ENCODE results near the gene AGBL4. TPM values are rescaled to one million over a fixed set of nuclear protein-coding genes. Genes with fewer than 3 reads are reported as not detected.
A peak's percentile ranks its signal among the peaks of the same experiment; 100 is the strongest.

The AGBL4 gene
- total and polyA plus RNA-seq, 8 donors: 0.32 to 1.3 (median 0.87) TPM

DNA sequence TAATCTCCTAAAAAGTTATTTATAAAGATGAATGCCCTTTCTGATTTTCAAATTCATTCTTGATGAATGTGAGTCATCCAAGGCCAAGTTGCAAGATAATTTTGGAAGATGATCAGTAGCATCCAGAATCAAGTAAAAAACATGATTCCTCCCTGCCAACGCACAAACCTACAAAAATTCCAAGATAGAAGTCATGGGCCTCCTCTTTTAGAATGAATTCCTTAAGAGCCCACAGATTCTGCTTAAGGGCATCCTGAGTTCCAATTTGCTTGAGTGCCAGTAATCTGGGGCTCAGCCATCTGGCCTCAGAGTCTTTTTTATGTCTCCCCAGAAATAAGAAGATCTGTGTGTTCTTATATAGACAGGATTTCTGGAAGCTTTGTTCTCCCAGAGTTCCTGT lies 1528.6 kb downstream of the AGBL4 start:
- intact Hi-C loops (cut with DNase I): no loop called here
- TF ChIP-seq, protein P1, sequence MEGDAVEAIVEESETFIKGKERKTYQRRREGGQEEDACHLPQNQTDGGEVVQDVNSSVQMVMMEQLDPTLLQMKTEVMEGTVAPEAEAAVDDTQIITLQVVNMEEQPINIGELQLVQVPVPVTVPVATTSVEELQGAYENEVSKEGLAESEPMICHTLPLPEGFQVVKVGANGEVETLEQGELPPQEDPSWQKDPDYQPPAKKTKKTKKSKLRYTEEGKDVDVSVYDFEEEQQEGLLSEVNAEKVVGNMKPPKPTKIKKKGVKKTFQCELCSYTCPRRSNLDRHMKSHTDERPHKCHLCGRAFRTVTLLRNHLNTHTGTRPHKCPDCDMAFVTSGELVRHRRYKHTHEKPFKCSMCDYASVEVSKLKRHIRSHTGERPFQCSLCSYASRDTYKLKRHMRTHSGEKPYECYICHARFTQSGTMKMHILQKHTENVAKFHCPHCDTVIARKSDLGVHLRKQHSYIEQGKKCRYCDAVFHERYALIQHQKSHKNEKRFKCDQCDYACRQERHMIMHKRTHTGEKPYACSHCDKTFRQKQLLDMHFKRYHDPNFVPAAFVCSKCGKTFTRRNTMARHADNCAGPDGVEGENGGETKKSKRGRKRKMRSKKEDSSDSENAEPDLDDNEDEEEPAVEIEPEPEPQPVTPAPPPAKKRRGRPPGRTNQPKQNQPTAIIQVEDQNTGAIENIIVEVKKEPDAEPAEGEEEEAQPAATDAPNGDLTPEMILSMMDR (IDR thresholded peaks at IDR 0.05): no peak
- H3K9me3 ChIP-seq: no peaks in the 10 kb centered on the region
- H3K27me3 ChIP-seq: no peaks in the 10 kb centered on the region
- H3K36me3 ChIP-seq: no peaks in the 10 kb centered on the region
- H3K4me1 ChIP-seq: peaks cover 0 to 7% of the 10 kb centered on the region in 2 donors
- DNase-seq (no peak), ATAC-seq (no peak)
- no peak overlapping the region for H3K4me3 ChIP-seq
- H3K27ac ChIP-seq: no peak overlapping the region

DNA sequence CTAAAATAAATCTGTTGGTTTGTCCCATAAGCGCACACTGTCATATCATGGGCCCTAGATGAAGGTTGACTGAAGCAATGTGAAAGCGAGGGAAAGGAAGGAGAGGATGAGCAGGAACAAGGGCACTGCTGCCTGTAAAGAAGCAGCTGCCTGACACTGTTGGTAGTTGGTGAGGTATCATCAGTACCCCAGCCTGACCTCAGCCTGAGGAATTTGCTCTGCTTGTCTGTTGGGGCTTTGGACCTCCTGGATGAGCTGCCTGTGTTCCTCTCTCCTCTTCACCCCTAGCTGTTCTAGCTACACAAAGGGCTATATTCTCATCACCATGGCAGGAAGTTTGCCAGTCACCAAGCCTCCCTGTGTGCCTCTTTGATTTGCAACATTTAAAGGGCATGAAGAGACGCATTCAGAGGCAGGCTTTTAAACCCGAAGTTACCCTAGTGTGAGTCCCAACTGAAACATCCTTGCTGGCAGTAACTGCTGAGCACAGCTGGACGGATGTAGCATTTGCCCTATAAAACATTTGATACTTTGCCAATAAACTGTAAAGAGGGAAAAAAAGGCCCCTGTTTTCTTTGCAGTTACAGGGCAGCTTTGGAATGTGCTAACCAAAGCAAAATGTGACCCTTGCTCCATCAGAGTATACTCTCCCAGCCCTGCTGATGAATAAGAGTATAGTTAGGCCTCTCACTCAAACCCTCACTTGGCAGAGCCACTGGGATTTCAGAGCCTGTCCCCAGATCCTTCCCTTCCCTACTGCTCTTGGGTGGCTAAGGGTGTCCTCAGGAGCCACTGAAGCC lies 1529.6 kb downstream of the AGBL4 start:
- no peak overlapping the region for H3K4me3 ChIP-seq
- H3K27me3 ChIP-seq: no peaks in the 10 kb centered on the region
- intact Hi-C loops (cut with DNase I): no loop called here
- no peaks in the 10 kb centered on the region for H3K9me3 ChIP-seq
- peaks cover 0 to 7% of the 10 kb centered on the region in 2 donors for H3K4me1 ChIP-seq
- DNase-seq (peak in 2 of 4 donors; percentile 77 to 88), ATAC-seq (peak; percentile 21)
- TF ChIP-seq, protein P1 (IDR thresholded peaks at IDR 0.05): no peak
- H3K36me3 ChIP-seq: no peaks in the 10 kb centered on the region
- no peak overlapping the region for H3K27ac ChIP-seq

DNA sequence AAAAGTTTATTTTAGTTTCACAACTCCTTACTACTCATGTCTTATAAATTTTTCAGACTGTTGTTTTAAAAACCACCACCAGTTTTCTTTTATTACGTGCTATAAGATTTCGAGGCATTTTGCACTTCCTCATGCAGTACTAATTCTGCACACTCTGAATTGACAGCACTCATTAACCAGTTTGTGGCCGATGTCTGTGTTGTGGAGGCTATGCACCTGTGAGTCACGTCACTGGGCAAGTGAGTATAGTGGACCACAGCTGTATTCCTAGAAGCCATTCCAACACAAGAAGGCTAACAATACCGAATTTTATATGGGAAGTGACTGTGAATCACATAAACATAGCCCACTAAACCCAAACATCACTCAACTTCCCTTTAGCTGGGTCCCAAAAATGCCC lies 1530.7 kb downstream of the AGBL4 start:
- Histone ChIP-seq H3K27me3 (no peaks in the 10 kb centered on the region), H3K9me3 (no peaks in the 10 kb centered on the region), H3K27ac (no peak overlapping the region), H3K4me1 (peaks cover 0 to 1% of the 10 kb centered on the region in 2 donors), H3K36me3 (no peaks in the 10 kb centered on the region), H3K4me3 (no peak overlapping the region)
- intact Hi-C loops (cut with DNase I): no loop called here
- ATAC-seq (no peak), DNase-seq (peak in 1 of 4 donors; percentile 33)
- TF ChIP-seq, protein P1 (IDR thresholded peaks at IDR 0.05): no peak

DNA sequence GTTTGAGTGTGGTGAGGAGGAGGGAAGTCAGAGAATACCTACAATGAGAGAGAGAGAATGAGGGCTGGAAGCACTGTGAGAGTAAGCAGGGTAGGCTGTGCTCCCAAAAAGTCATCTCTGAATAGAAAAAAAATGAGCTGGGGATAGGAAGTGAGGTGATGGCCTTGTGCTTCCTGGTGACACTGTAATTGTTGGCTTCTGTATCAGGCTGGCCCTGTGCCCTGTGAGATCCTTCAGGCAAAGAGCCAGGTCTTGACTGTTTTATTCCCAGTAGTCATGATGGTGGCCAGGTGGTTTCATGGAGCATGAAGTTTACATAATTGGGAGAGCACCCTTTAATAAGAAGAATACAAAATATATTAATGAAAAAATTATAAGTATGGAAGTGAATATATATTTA lies 1531.4 kb downstream of the AGBL4 start:
- no peak for ATAC-seq
- H3K27ac ChIP-seq: no peak overlapping the region

DNA sequence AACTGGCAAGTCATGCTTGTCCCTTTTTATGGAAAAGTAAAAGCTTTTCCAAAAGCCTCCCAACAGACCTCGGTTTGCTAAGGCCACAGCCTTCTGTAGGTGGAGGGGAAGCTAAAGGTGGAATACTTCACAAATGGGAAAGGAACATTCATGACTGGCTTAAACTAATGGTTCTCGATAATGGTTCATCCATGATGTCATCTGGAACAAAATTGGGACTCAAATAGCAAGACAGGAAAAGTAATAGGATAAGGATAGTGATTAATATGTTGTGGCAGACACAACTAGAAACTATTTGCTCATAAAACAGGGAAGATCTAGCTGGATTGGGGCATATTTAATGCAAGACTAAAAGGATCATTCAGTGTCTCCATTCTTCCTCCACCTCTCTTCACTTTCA lies 1535.0 kb downstream of the AGBL4 start:
- Histone ChIP-seq H3K4me3 (no peak overlapping the region), H3K4me1 (no peaks in the 10 kb centered on the region), H3K27ac (no peak overlapping the region), H3K36me3 (no peaks in the 10 kb centered on the region), H3K9me3 (no peaks in the 10 kb centered on the region), H3K27me3 (no peaks in the 10 kb centered on the region)
- intact Hi-C loops (cut with DNase I): no loop called here
- ATAC-seq (no peak), DNase-seq (no peak)
- TF ChIP-seq, protein P1 (IDR thresholded peaks at IDR 0.05): no peak

More for the DNA sequence above, 1531.4 kb downstream of the AGBL4 start:
- DNase-seq: no peak
- H3K4me1 ChIP-seq: no peaks in the 10 kb centered on the region
- no peaks in the 10 kb centered on the region for H3K36me3 ChIP-seq
- TF ChIP-seq, protein P1 (IDR thresholded peaks at IDR 0.05): no peak
- H3K27me3 ChIP-seq: no peaks in the 10 kb centered on the region
- intact Hi-C loops (cut with DNase I): no loop called here
- no peak overlapping the region for H3K4me3 ChIP-seq
- H3K9me3 ChIP-seq: no peaks in the 10 kb centered on the region

Other genes with a start within 250 kb of the AGBL4 start
- gene ELAVL4, start 85.0 kb upstream of the AGBL4 start, total RNA-seq: not detected
- 1 to 10 TPM in 2 of 6 donors, under 1 TPM in 4; 0.41 to 1.3 (median 0.86) TPM for gene ELAVL4, start 85.0 kb upstream of the AGBL4 start, polyA plus RNA-seq (ENCODE audit: insufficient read length in 6 of 6)